SK-N-SH (cell line): ENCODE measurements around the gene ASS1. TPM values are rescaled to one million over a fixed set of nuclear protein-coding genes. Genes with fewer than 3 reads are reported as not detected.

Source experiments
- CTCF ChIA-PET: fragments of 300-600, 350-600 bp; formaldehyde crosslinking; extraction: SDS; loops from one replicate; lab custom pipeline; 2021; lab: Yijun Ruan, JAX
- POLR2A ChIA-PET: fragments of 350-600 bp; sonication (Branson Sonifier 250); formaldehyde crosslinking; extraction: SDS; loops from one replicate; lab custom pipeline; 2020; ENCODE audit warnings: antibody characterized with exemption, inconsistent platforms; lab: Yijun Ruan, JAX
- DNase-seq: peaks from one replicate; pipeline ENCODE4 v3.0.0; 2012
- H2AFZ ChIP-seq: fragments of 200-600 bp; sonication (generic); 2 replicates; pipeline ENCODE4 v1.8.1; 2016; ENCODE audit warnings: antibody characterized with exemption, mild to moderate bottlenecking, low read depth
- H3F3A ChIP-seq: fragments of 200-600 bp; sonication (generic); replicated peaks from 2 replicates; pipeline ENCODE3; 2016; ENCODE audit warnings: antibody characterized with exemption, mild to moderate bottlenecking; ENCODE audit not compliant: insufficient read depth
- H3K27ac ChIP-seq, 2 experiments: fragments of 200-500 bp in 1 of 2; fragments of 200-600 bp in 1 of 2; sonication (Bioruptor generic) in 1 of 2; sonication (generic), shearing (Covaris generic) in 1 of 2; 2 replicates each; pipeline versions ENCODE4 v1.5.1 to v1.6.1; 2014 to 2016; ENCODE audit warnings: low read depth in 2 of 2, inconsistent platforms in 1 of 2, low read length in 1 of 2, mild to moderate bottlenecking in 1 of 2, mixed read lengths in 1 of 2
- H3K27me3 ChIP-seq: fragments of 200-600 bp; sonication (generic), shearing (Covaris generic); 2 replicates; pipeline ENCODE4 v1.6.1; 2016; ENCODE audit warnings: mixed run types; ENCODE audit not compliant: insufficient read depth
- H3K36me3 ChIP-seq, 2 experiments: fragments of 200-500 bp in 1 of 2; fragments of 200-600 bp in 1 of 2; sonication (Bioruptor generic) in 1 of 2; sonication (generic) in 1 of 2; replicated peaks in 1 of 2; 2 replicates each; pipeline versions ENCODE3 to v1.5.1; 2014 to 2016; ENCODE audit warnings: low read length in 1 of 2, mild to moderate bottlenecking in 1 of 2; ENCODE audit not compliant: insufficient read depth in 2 of 2, control insufficient read depth in 1 of 2
- H3K4me1 ChIP-seq, 2 experiments: fragments of 200-500 bp in 1 of 2; fragments of 200-600 bp in 1 of 2; sonication (Bioruptor generic) in 1 of 2; sonication (generic), shearing (Covaris generic) in 1 of 2; 2 replicates each; pipeline versions ENCODE4 v1.5.1 to v1.6.1; 2014 to 2016; ENCODE audit warnings: low read depth in 1 of 2, low read length in 1 of 2, mixed run types in 1 of 2; ENCODE audit not compliant: insufficient read depth in 2 of 2, control insufficient read depth in 1 of 2
- H3K4me2 ChIP-seq: fragments of 200-600 bp; sonication (generic), shearing (Covaris generic); 2 replicates; pipeline ENCODE4 v1.6.1; 2017; ENCODE audit warnings: mixed run types
- H3K4me3 ChIP-seq, 2 experiments: fragments of 200-500 bp in 1 of 2; fragments of 200-600 bp in 1 of 2; sonication (Bioruptor generic) in 1 of 2; sonication (generic), shearing (Covaris generic) in 1 of 2; 2 replicates each; pipeline versions ENCODE4 v1.5.1 to v1.8.1; 2014 to 2016; ENCODE audit warnings: low read depth in 2 of 2, inconsistent platforms in 1 of 2, low read length in 1 of 2, mild to moderate bottlenecking in 1 of 2, mixed read lengths in 1 of 2, moderate library complexity in 1 of 2
- H3K79me2 ChIP-seq: fragments of 200-600 bp; sonication (generic); 2 replicates; pipeline ENCODE4 v1.8.1; 2017; ENCODE audit warnings: mild to moderate bottlenecking; ENCODE audit not compliant: insufficient read depth
- H3K9ac ChIP-seq: fragments of 200-600 bp; sonication (generic); 2 replicates; pipeline ENCODE4 v1.6.1; 2017; ENCODE audit warnings: mixed run types
- H3K9me2 ChIP-seq: fragments of 200-600 bp; sonication (generic); 2 replicates; pipeline ENCODE4 v1.6.1; 2017; ENCODE audit warnings: mixed run types
- H3K9me3 ChIP-seq: fragments of 200-600 bp; sonication (generic); 2 replicates; pipeline ENCODE4 v1.6.1; 2017; ENCODE audit warnings: mixed run types, mild to moderate bottlenecking, moderate library complexity
- H4K20me1 ChIP-seq: fragments of 200-600 bp; sonication (generic); 2 replicates; pipeline ENCODE4 v1.6.1; 2017; ENCODE audit warnings: mild to moderate bottlenecking, mixed run types; ENCODE audit not compliant: insufficient read depth
- CHD2 ChIP-seq: fragments of 150-350 bp; IDR thresholded peaks from 2 replicates; pipeline ENCODE4 v1.6.1; 2018; ENCODE audit warnings: low read length; ENCODE audit not compliant: partially characterized antibody
- CTCF ChIP-seq: fragments of 200-600 bp; sonication (generic); IDR thresholded peaks from 2 replicates; pipeline ENCODE4 v1.6.1; 2017; ENCODE audit warnings: antibody characterized with exemption, mild to moderate bottlenecking, moderate library complexity
- FOXJ3 ChIP-seq: sonication (generic); formaldehyde crosslinking; IDR thresholded peaks from 2 replicates; pipeline ENCODE4 v1.5.1; 2020; ENCODE audit warnings: mild to moderate bottlenecking, missing genetic modification reagents
- GABPA ChIP-seq: IDR thresholded peaks from 2 replicates; pipeline ENCODE4 v1.4.0; 2012; ENCODE audit warnings: low read depth, mild to moderate bottlenecking
- JUND ChIP-seq: IDR thresholded peaks from 2 replicates; pipeline ENCODE4 v1.4.0; 2012
- MAX ChIP-seq: IDR thresholded peaks from 2 replicates; pipeline ENCODE4 v1.4.0; 2012; ENCODE audit warnings: low read depth
- NRF1 ChIP-seq: IDR thresholded peaks from 2 replicates; pipeline ENCODE4 v1.6.1; 2012; ENCODE audit warnings: low read depth, mild to moderate bottlenecking, low read length
- RFX5 ChIP-seq: IDR thresholded peaks from 2 replicates; pipeline ENCODE4 v1.6.1; 2012; ENCODE audit warnings: mild to moderate bottlenecking, improper control_type of control experiment, low read length
- RXRA ChIP-seq: IDR thresholded peaks from 2 replicates; pipeline ENCODE4 v1.4.0; 2012; ENCODE audit warnings: low read depth, mild to moderate bottlenecking, borderline replicate concordance
- SIN3A ChIP-seq: IDR thresholded peaks from 2 replicates; pipeline ENCODE4 v1.6.1; 2012; ENCODE audit warnings: low read depth, mild to moderate bottlenecking, low read length, moderate library complexity, borderline replicate concordance
- SMC3 ChIP-seq: IDR thresholded peaks from 2 replicates; pipeline ENCODE4 v1.6.1; 2012; ENCODE audit warnings: low read depth, low read length, improper control_type of control experiment
- TAF1 ChIP-seq: IDR thresholded peaks from 2 replicates; pipeline ENCODE4 v1.6.1; 2012; ENCODE audit warnings: low read depth, mild to moderate bottlenecking, low read length, moderate library complexity, borderline replicate concordance
- WGBS: methylation state at CpG from one replicate; pipeline ENCODE4 v1.1.6; 2017; ENCODE audit warnings: low lambda C conversion rate; 5-methylcytosine and 5-hydroxymethylcytosine counted together
- polyA plus RNA-seq, 3 experiments: library from polyadenylated mRNA; depleted of rRNA; stranded (reverse); fragments of >200 nt; gene quantifications; 2 replicates each; pipeline ENCODE4 v1.2.3, GENCODE V29; 2012
- TF ChIP-seq, protein P1 (sequence below): IDR thresholded peaks from 2 replicates; pipeline ENCODE4 v1.4.0; 2012; ENCODE audit warnings: low read depth, borderline replicate concordance

ASS1 gene
- polyA plus RNA-seq, 1 of the 3 experiments (the other 2 are of a cell fraction): 0.59 TPM

DNA sequence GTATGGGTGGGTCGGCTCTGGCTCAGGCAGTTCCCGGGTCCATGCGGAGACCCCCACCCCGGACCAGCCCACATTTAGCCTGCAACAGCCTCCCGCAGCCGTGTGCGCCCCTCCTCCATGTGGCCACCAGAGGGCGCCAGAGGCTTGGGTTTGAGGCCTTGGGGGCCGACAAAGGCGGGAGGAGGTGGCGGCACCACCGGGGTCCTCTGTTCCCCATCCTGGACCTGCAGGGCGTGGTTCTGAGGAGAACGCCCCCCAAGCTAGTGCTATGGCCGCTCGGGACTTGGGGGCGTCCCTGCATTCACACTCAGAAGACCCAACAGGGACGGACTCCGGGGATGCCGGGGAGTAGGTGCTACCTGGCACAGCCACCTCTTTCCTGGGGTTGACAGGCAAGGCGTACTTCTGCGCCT is 16.5 kb downstream of the ASS1 start (continued):
- TF ChIP-seq MAX: no peak
- peak; percentile 12 for TF ChIP-seq CHD2
- TF ChIP-seq FOXJ3: no peak
- TF ChIP-seq RXRA: no peak
- no peak for TF ChIP-seq RFX5
- no peak for TF ChIP-seq NRF1
- TF ChIP-seq SMC3: peak; percentile 89
- no peak for TF ChIP-seq SIN3A
- no peak for TF ChIP-seq GABPA
- TF ChIP-seq JUND: no peak
- TF ChIP-seq CTCF: peak; percentile 83

- Histone ChIP-seq H3K9ac (no peak overlapping the region), H3K4me1 (peaks cover 0 to 5% of the 10 kb centered on the region in 2 experiments; a peak in 1 of 4 replicates), H2AFZ (no peak overlapping the region), H4K20me1 (no peaks in the 10 kb centered on the region), H3K27me3 (0 out of 2 replicates have a peak, but pooled peaks cover 6% of the 10 kb centered on the region), H3K4me3 (no peak overlapping the region), H3K9me2 (no peaks in the 10 kb centered on the region), H3K36me3 (no peaks in the 10 kb centered on the region), H3K27ac (no peak overlapping the region), H3K79me2 (no peaks in the 10 kb centered on the region), H3K4me2 (no peak overlapping the region), H3K9me3 (no peaks in the 10 kb centered on the region), H3F3A (no peaks in the 10 kb centered on the region)
- ChIA-PET POLR2A (no interaction called here), CTCF (interaction anchor here (0.6 to 28.4 kb wide), 20 partner anchors 8 to 240 kb away, joined by 3 to 520 read pairs (median 6); partner anchors contain the start of genes EXOSC2 and PRDM12)
- TF ChIP-seq, protein P1, sequence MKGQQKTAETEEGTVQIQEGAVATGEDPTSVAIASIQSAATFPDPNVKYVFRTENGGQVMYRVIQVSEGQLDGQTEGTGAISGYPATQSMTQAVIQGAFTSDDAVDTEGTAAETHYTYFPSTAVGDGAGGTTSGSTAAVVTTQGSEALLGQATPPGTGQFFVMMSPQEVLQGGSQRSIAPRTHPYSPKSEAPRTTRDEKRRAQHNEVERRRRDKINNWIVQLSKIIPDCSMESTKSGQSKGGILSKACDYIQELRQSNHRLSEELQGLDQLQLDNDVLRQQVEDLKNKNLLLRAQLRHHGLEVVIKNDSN: no peak
- TF ChIP-seq GABPA (no peak), TAF1 (no peak)
- WGBS: 53% methylated on average over 3 of the region's 11 CpGs
- DNase-seq: no peak
Observed at GRCh38 chr9:130461731-130462130, 17.0 kb downstream of the ASS1 start.
